Left ventricle myocardium inferior (tissue), 1 donor: ENCODE measurements around the gene MPST. TPM values are rescaled to one million over a fixed set of nuclear protein-coding genes. Genes with fewer than 3 reads are reported as not detected.

ENCODE experiments used
- DNase-seq: peaks from one replicate; pipeline ENCODE4 v3.0.0-alpha.2; 2020
- H3K27ac ChIP-seq: fragments of 200-600 bp; replicated peaks from 2 replicates; pipeline ENCODE4 v1.8.0; 2021
- H3K27me3 ChIP-seq: fragments of 200-600 bp; 2 replicates; pipeline ENCODE4 v1.8.0; 2021; ENCODE audit warnings: low read depth
- H3K36me3 ChIP-seq: fragments of 200-600 bp; 2 replicates; pipeline ENCODE4 v1.8.0; 2021
- H3K4me1 ChIP-seq: fragments of 200-600 bp; 2 replicates; pipeline ENCODE4 v1.8.0; 2021
- H3K4me3 ChIP-seq: fragments of 200-600 bp; 2 replicates; pipeline ENCODE4 v1.8.0; 2021; ENCODE audit warnings: mild to moderate bottlenecking, moderate library complexity
- H3K9me3 ChIP-seq: fragments of 200-600 bp; replicated peaks from 2 replicates; pipeline ENCODE4 v1.8.0; 2021
- CTCF ChIP-seq: fragments of 200-600 bp; IDR thresholded peaks from 2 replicates; pipeline ENCODE4 v1.8.0; 2021; ENCODE audit warnings: antibody characterized with exemption, mild to moderate bottlenecking, borderline replicate concordance
- intact Hi-C: fragments of 100-400 bp; cut with micrococcal nuclease; formaldehyde crosslinking; loops from one replicate; pipeline ENCODE4 v1.11.0; 2022
- total RNA-seq: library from RNA; stranded (reverse); fragmentation: NEBNext Ultra II Directional; extraction: Animal tissue kit (Norgen Biotek cat#: 25700); gene quantifications from one replicate; pipeline ENCODE4 v1.2.1, GENCODE V29; 2021
- donor health status: DM: no; HTN: yes; CAD: no; lungs with severe emphysema.

MPST gene
- total RNA-seq, 1 donor from 2014 or later = 58.3 TPM

- Histone ChIP-seq H3K4me3 (no peak overlapping the region), H3K36me3 (peaks cover 47% of the 10 kb centered on the region), H3K27me3 (no peaks in the 10 kb centered on the region), H3K27ac (no peak overlapping the region), H3K9me3 (no peaks in the 10 kb centered on the region), H3K4me1 (peaks cover 64% of the 10 kb centered on the region)
- intact Hi-C loops = no loop called here
- TF ChIP-seq CTCF = no peak
- DNase-seq = no peak
These were observed 6.0 kb downstream of the MPST start for GRCh38 chr22:37025500-37026070.

GRCh38 chr22:37026325-37026724 lies 6.8 kb downstream of the MPST start:
- TF ChIP-seq CTCF = no peak
- intact Hi-C loops = no loop called here
- peak; percentile 41 for DNase-seq
- Histone ChIP-seq H3K9me3 (no peaks in the 10 kb centered on the region), H3K36me3 (peaks cover 47% of the 10 kb centered on the region), H3K4me1 (peaks cover 56% of the 10 kb centered on the region), H3K27ac (peak overlapping the region; percentile 61), H3K4me3 (no peak overlapping the region), H3K27me3 (no peaks in the 10 kb centered on the region)

- intact Hi-C loops = no loop called here
- Histone ChIP-seq H3K27ac (no peak overlapping the region), H3K4me3 (no peak overlapping the region), H3K9me3 (no peaks in the 10 kb centered on the region), H3K4me1 (peaks cover 44% of the 10 kb centered on the region), H3K27me3 (no peaks in the 10 kb centered on the region), H3K36me3 (peaks cover 47% of the 10 kb centered on the region)
- no peak for DNase-seq
- TF ChIP-seq CTCF = no peak
These were observed 8.0 kb downstream of the MPST start for GRCh38 chr22:37027556-37027955.

GRCh38 chr22:37028692-37029674 lies 9.4 kb downstream of the MPST start:
- Histone ChIP-seq H3K36me3 (peaks cover 47% of the 10 kb centered on the region), H3K27me3 (no peaks in the 10 kb centered on the region), H3K4me1 (peaks cover 30% of the 10 kb centered on the region), H3K9me3 (no peaks in the 10 kb centered on the region), H3K27ac (no peak overlapping the region), H3K4me3 (no peak overlapping the region)
- TF ChIP-seq CTCF = no peak
- intact Hi-C loops = no loop called here
- DNase-seq = no peak

- no peak overlapping the region for H3K27ac ChIP-seq
- no peak for TF ChIP-seq CTCF
- no peak overlapping the region for H3K4me3 ChIP-seq
- intact Hi-C loops = no loop called here
- no peaks in the 10 kb centered on the region for H3K9me3 ChIP-seq
- H3K4me1 ChIP-seq = peaks cover 14% of the 10 kb centered on the region
- H3K36me3 ChIP-seq = peaks cover 32% of the 10 kb centered on the region
- no peak for DNase-seq
- peaks cover under 1% of the 10 kb centered on the region for H3K27me3 ChIP-seq
These were observed 11.2 kb downstream of the MPST start for GRCh38 chr22:37030560-37031281.
